VCaP (cell line): ENCODE results near the gene PADI4.

Experiments used
- H3K27ac ChIP-seq: fragments of 450-650 bp; 2 replicates; pipeline ENCODE4 v1.5.1; 2017
- CTCF ChIP-seq: fragments of 450-650 bp; conservative IDR thresholded peaks from 2 replicates; pipeline ENCODE4 v1.5.1; 2017; ENCODE audit warnings: mild to moderate bottlenecking, moderate library complexity

The PADI4 gene

GRCh38 chr1:17346046-17346789 lies 38.2 kb downstream of the PADI4 start:
- no peak overlapping the region for H3K27ac ChIP-seq
- TF ChIP-seq CTCF = no peak

GRCh38 chr1:17347769-17348592 lies 40.0 kb downstream of the PADI4 start:
- no peak for TF ChIP-seq CTCF
- H3K27ac ChIP-seq = no peak overlapping the region

GRCh38 chr1:17348593-17349234 lies 40.7 kb downstream of the PADI4 start:
- no peak for TF ChIP-seq CTCF
- no peak overlapping the region for H3K27ac ChIP-seq

- TF ChIP-seq CTCF = no peak
- H3K27ac ChIP-seq = no peak overlapping the region
Measured at GRCh38 chr1:17350083-17350482, 42.1 kb downstream of the PADI4 start.

GRCh38 chr1:17350928-17351446 lies 43.0 kb downstream of the PADI4 start:
- no peak for TF ChIP-seq CTCF
- H3K27ac ChIP-seq = no peak overlapping the region

GRCh38 chr1:17351598-17352324 lies 43.8 kb downstream of the PADI4 start:
- TF ChIP-seq CTCF = no peak
- no peak overlapping the region for H3K27ac ChIP-seq
